PC-9 (cell line): ENCODE results near the gene MAN1A1.

Experiments
- CTCF ChIP-seq: fragments of 200-600 bp; sonication (generic); conservative IDR thresholded peaks from 2 replicates; pipeline ENCODE4 v1.6.1; 2017; ENCODE audit warnings: mixed run types, antibody characterized with exemption, mild to moderate bottlenecking, moderate library complexity
- EZH2 ChIP-seq: fragments of 200-600 bp; sonication (generic); IDR thresholded peaks from 2 replicates; pipeline ENCODE4 v1.8.0; 2017; ENCODE audit warnings: antibody characterized with exemption, low read depth

DNA sequence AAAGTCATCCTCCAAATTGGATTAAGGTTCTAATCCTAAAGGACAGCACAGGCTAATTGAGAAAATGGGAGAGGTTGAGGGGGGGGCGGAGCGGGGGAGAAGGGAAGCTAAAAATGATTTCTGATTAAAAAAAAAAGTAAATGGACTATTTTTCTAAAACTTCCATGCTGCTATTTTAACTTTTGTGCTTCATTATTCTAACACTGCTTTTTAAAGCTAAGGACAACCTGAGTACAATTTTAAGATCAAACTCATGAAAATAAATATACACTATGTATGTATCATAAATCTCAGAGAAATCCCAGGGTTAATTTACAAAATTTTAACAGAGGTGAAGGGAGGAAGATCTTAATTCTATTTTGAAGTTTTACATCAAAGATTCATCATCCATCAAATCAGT is 4.4 kb downstream of the MAN1A1 start:
- TF ChIP-seq EZH2, result no peak
- no peak for TF ChIP-seq CTCF
